ENCODE measurements around the gene SLC6A13.

SLC6A13 gene

DNA sequence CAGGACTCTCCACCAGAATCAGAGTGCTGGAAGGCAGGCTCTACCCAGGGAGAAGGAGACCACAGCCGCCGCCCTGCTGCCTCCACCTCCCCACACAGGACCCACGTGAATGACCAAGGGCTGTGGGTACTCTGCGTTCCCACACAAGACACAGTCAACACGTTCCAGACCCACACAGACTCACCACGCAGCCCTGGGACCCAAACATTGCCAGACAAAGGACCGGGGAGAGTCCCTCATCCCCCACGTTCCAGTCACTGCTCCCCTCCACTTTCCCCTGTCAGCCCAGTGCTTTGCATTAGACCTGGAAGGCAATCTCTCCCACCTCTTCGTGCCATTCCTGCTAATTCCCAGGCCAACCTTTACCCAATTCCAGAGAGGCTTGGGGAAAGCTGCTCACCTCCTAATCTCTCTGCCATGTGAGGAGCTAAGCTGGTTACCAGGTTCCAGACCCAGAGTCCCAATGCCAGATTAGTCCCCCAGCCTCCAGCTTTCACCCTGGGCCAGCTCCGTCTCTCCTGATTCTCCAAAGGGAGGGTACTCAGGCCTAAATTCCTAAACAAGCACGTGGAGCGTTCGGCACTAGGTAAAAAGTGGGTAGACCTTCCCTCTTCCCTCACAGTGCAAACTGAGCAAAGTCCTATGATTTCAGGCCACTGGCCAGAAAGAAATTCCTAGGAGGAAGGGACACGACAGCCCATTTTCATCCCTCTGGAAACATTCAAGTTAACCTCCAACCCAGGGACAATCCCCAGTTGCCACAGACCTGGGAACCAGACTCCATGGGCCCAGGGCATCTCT, 4.9 kb downstream of the SLC6A13 start:
- ATAC-seq (ENCODE audit: insufficient read depth, low read depth): no peak

DNA sequence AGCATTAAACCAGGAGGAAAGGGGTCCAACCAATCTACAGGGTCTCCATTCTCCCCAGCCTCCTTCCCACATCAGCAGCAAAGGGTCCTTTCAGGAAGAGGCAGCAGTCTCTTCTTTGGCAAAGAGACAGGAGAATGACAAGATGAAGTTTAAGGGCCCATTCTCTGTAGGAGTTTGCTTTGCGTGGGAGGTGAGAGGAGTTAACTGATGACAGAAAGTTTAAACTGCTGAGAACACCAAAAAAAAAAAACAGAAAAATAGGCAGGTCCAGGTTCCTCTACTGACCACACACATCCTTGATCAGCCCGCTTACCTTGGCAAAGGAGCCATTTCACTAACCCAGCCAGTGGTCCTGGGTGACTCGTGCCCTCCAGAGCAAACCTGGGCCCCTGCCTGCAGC, 5.7 kb downstream of the SLC6A13 start:
- Histone ChIP-seq H3K27me3 (ENCODE audit: insufficient read depth, low read length, poor library complexity) (peaks cover 7% of the 10 kb centered on the region), H4K20me1 (ENCODE audit: insufficient read depth, low read length) (no peaks in the 10 kb centered on the region), H3K4me2 (ENCODE audit: insufficient read depth, low read length) (no peak overlapping the region), H3K4me1 (ENCODE audit: insufficient read depth, low read length) (no peaks in the 10 kb centered on the region), H3K27ac (ENCODE audit: low read length) (no peak overlapping the region), H2AFZ (ENCODE audit: low read depth, low read length) (no peak overlapping the region), H3K36me3 (ENCODE audit: insufficient read depth, low read length) (no peaks in the 10 kb centered on the region), H3K9ac (ENCODE audit: low read depth, low read length) (no peak overlapping the region), H3K4me3 (ENCODE audit: low read depth in 1 of 2, low read length in 2 of 2) (no peak overlapping the region), H3K9me3 (ENCODE audit: insufficient read depth, low read length, severe bottlenecking) (no peaks in the 10 kb centered on the region), H3K79me2 (ENCODE audit: insufficient read depth, low read length) (no peaks in the 10 kb centered on the region)
- ATAC-seq (ENCODE audit: insufficient read depth, low read depth) (no peak), DNase-seq (no peak)
- TF ChIP-seq, protein P1, sequence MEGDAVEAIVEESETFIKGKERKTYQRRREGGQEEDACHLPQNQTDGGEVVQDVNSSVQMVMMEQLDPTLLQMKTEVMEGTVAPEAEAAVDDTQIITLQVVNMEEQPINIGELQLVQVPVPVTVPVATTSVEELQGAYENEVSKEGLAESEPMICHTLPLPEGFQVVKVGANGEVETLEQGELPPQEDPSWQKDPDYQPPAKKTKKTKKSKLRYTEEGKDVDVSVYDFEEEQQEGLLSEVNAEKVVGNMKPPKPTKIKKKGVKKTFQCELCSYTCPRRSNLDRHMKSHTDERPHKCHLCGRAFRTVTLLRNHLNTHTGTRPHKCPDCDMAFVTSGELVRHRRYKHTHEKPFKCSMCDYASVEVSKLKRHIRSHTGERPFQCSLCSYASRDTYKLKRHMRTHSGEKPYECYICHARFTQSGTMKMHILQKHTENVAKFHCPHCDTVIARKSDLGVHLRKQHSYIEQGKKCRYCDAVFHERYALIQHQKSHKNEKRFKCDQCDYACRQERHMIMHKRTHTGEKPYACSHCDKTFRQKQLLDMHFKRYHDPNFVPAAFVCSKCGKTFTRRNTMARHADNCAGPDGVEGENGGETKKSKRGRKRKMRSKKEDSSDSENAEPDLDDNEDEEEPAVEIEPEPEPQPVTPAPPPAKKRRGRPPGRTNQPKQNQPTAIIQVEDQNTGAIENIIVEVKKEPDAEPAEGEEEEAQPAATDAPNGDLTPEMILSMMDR (IDR thresholded peaks at IDR 0.05; ENCODE audit: borderline replicate concordance, extremely low read depth, low read length, poor library complexity, severe bottlenecking): no peak
- no peak for TF ChIP-seq EZH2 (IDR thresholded peaks at IDR 0.05; ENCODE audit: borderline replicate concordance, low read depth, low read length, severe bottlenecking)

More for the DNA sequence above, 4.9 kb downstream of the SLC6A13 start:
- no peak overlapping the region for H3K4me2 ChIP-seq (ENCODE audit: insufficient read depth, low read length)
- no peak overlapping the region for H2AFZ ChIP-seq (ENCODE audit: low read depth, low read length)
- peaks cover 7% of the 10 kb centered on the region for H3K27me3 ChIP-seq (ENCODE audit: insufficient read depth, low read length, poor library complexity)
- no peak overlapping the region for H3K9ac ChIP-seq (ENCODE audit: low read depth, low read length)
- H3K36me3 ChIP-seq (ENCODE audit: insufficient read depth, low read length): no peaks in the 10 kb centered on the region
- no peak for DNase-seq
- no peak overlapping the region for H3K27ac ChIP-seq (ENCODE audit: low read length)
- H3K4me3 ChIP-seq (ENCODE audit: low read depth in 1 of 2, low read length in 2 of 2): no peak overlapping the region
- no peaks in the 10 kb centered on the region for H3K9me3 ChIP-seq (ENCODE audit: insufficient read depth, low read length, severe bottlenecking)
- no peaks in the 10 kb centered on the region for H4K20me1 ChIP-seq (ENCODE audit: insufficient read depth, low read length)
- H3K4me1 ChIP-seq (ENCODE audit: insufficient read depth, low read length): no peaks in the 10 kb centered on the region
- TF ChIP-seq, protein P1 (IDR thresholded peaks at IDR 0.05; ENCODE audit: borderline replicate concordance, extremely low read depth, low read length, poor library complexity, severe bottlenecking): no peak
- no peak for TF ChIP-seq EZH2 (IDR thresholded peaks at IDR 0.05; ENCODE audit: borderline replicate concordance, low read depth, low read length, severe bottlenecking)
- H3K79me2 ChIP-seq (ENCODE audit: insufficient read depth, low read length): no peaks in the 10 kb centered on the region

DNA sequence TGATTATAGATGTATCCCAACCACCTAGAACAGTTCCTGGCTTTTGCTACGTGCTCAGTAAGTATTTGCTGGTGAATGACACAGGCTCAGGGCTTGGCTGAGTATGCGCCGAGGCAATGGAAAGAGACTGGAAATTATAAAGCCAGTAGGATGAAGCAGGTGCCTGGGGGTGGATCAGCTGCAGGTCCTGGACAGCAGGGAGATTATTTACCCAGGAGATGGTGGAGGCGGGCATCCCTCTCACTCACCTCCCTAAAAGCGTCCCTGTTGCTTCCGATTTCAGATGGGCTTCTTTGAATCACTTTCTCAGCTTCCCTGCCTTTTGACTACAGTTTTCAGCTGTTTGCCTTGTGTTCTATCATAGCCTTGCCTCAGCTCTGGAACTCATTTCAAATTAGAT, 6.4 kb downstream of the SLC6A13 start:
- DNase-seq (no peak), ATAC-seq (ENCODE audit: insufficient read depth, low read depth) (no peak)
- H3K4me1 ChIP-seq (ENCODE audit: insufficient read depth, low read length): no peaks in the 10 kb centered on the region
- H3K9me3 ChIP-seq (ENCODE audit: insufficient read depth, low read length, severe bottlenecking): no peaks in the 10 kb centered on the region
- no peaks in the 10 kb centered on the region for H4K20me1 ChIP-seq (ENCODE audit: insufficient read depth, low read length)
- H3K27me3 ChIP-seq (ENCODE audit: insufficient read depth, low read length, poor library complexity): peaks cover 7% of the 10 kb centered on the region
- TF ChIP-seq EZH2 (IDR thresholded peaks at IDR 0.05; ENCODE audit: borderline replicate concordance, low read depth, low read length, severe bottlenecking): no peak
- TF ChIP-seq, protein P1 (IDR thresholded peaks at IDR 0.05; ENCODE audit: borderline replicate concordance, extremely low read depth, low read length, poor library complexity, severe bottlenecking): no peak
- no peak overlapping the region for H3K4me2 ChIP-seq (ENCODE audit: insufficient read depth, low read length)
- no peak overlapping the region for H3K9ac ChIP-seq (ENCODE audit: low read depth, low read length)
- no peaks in the 10 kb centered on the region for H3K79me2 ChIP-seq (ENCODE audit: insufficient read depth, low read length)
- no peaks in the 10 kb centered on the region for H3K36me3 ChIP-seq (ENCODE audit: insufficient read depth, low read length)
- no peak overlapping the region for H2AFZ ChIP-seq (ENCODE audit: low read depth, low read length)
- no peak overlapping the region for H3K27ac ChIP-seq (ENCODE audit: low read length)
- H3K4me3 ChIP-seq (ENCODE audit: low read depth in 1 of 2, low read length in 2 of 2): no peak overlapping the region
